Stimulated activated CD8-positive, alpha-beta memory T cell treated with anti-CD3 and anti-CD28 coated beads, Interleukin-15, amount 100 ng/mL, for 1 hour (primary cell): ENCODE measurements around the gene PRDM5.

Experiments used
- DNase-seq: peaks from one replicate; pipeline ENCODE4 v3.0.0-alpha.2; 2020; ENCODE audit warnings: low read depth

Gene PRDM5

DNA sequence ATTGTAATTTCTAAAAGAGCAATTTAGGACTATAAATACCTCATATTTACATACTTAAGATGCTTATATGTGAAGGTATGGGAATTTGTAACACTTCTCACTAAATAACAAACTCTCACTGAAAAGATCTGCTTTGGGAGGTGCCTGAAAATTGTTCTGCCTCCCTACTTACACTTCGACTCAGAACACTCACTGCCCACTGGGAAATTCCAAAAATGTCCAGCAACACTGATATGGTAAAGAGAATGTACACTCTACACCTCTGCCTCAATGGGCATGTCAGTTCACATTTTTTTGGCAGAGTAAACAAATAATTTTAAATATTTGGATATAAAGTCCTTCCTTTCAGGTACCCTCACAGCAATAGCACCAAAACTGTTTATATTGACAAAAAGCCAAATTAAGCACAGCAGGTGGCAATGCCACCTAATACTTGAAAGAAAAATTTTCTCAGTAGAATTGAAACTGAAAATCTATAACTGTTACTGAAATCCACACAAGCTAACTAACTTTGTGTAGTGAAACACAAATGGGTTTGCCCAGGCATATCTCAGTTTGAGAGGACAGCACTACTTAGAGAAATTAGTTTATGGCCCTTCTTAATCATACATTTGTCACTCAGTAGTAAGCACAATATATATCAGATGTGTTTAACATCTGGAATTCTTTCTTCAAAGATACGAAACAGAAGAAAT is 67.1 kb downstream of the PRDM5 start:
- DNase-seq: no peak

DNA sequence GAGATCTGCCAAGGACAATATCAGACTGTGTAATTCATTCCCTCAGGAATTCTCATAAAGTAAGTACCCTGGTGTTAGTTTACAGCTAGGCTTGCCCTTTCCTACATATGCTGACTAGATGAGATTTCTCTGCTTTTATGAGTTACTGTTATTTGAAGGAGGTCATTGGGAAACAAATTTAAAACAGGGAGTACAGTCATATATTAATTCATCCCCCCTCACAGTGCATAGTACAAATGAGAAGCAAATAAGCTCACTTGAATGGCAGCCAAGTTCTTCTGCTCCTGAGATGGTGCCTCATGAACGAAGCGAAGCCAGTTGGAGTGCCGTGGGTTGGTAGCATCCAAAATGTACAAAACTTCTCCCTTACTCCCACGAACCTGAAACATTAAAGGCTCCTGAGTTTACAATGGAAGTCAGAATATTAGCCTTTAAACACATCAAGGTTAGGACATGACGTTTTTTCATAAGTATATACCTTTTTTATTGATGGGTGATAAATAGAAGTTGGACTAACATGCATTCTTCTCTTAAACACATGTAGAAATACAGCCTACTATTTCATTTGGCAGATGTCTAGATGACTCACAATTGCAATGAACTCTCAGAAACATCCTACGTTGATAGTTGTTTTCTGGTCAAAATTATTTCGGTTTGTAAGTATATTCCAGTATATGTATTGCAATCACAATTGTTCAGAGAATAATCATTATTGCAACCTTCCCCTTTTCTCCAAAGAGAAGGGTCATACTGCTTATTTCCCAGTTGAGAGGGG is 69.2 kb downstream of the PRDM5 start:
- no peak for DNase-seq

GRCh38 chr4:120850018-120850599 is 72.4 kb downstream of the PRDM5 start:
- DNase-seq: no peak

DNA sequence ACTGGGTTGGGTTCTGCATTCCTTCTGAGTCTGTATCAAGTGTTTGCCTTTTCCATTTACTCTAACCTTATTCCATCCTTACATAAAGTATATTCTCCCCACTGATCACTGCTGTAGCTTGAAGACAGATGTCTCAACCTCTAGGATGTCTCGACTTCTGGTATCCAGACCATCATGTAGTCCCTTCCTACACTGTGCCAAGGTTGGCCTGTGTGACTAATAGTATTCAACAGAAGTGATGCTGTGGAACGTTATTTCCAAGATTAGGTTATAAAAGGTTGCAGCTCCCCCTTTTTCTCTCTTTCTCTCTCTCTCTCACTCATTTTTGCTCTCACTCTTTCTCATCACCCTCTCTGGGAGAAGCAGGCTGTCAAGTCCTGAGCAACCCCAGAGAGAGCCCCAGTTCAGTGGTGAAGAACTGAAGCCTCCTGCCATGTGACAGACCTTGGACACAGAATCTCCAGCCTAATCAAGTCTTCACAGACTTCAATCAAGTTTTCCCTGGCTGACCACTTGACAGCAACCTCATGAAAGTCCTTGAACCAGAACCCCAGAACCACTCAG is 75.4 kb downstream of the PRDM5 start:
- DNase-seq: no peak

DNA sequence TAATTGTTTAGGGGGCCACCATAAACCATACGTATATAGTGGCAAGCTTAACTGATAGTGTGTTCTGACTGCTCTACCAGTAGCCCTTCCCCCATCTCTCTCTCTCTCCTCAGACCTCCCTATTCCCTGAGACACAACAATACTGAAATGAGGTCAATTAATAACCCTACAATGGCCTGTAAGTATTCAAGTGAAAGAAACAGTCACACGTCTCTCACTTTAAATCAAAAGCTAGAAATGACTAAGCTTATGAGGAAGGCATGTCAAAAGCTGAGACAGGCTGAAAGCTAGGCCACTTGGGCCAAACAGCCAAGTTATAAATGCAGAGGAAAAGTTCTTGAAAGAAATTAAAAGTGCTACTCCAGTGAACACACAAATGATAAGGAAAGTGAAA is 78.0 kb downstream of the PRDM5 start:
- no peak for DNase-seq

DNA sequence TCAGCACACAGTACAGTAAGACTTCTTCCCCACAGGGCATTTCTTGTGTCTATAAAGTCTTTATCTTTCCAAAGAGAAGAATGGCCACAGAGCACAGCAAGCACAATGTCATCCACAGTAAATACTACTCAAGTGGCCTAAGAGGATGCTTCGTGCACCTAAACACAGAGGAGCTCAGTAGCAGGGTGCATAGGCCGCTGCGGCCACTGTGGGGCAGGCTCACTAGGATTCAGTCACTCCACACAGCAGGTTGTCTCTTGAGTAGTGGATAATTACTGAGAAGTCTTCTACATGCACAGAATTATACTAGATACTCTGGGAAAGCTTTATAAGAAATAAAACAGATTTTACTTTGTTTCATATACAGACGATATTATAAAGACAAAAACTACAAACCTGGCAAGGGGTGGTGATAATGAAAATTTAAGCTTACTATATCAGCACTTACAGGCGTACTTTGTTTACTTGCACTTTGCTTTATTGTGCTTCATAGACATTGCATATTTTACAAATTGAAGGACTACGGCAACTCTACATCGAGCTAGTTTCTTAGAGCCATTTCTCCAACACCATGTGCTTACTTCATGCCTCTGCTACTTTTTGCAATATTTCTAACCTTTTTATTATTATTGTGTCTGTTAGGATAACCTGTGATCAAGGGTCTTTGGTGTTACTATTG is 78.5 kb downstream of the PRDM5 start:
- no peak for DNase-seq

DNA sequence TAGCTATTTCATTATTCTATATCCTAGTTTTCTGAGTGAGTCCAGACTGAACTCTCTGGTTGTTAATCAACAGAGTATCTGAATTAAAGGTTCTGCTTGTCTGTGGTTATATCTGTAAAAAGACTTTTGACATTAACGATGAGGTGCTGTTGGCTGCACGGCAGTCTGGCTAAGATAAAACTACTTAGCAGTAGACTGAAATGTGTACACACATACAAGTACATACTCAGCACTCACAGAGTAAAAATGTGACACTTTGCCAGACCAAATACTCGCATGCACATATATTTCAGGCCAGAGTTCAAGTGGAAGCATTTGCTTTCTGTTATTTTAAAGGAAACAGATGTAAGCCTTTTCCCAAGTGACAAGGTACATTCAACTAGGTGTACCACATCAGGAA is 80.5 kb downstream of the PRDM5 start:
- no peak for DNase-seq

DNA sequence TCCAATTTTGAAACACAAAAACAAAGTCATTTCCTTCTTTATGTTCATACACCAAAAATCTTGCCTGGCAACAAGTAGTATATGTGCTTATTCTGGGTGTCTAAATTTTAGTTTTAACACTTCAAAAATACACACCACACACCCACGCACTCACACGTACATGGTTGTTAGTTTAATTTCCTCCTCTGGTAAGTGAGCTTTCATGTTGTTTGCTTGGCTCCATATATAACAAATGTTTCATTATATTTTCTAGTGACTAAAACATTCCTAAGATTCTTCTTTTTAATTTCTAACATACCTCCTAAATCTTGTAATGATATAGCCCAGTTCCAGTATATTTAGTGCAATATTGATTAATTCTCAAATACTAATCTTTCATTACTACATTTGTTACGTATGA is 80.9 kb downstream of the PRDM5 start:
- no peak for DNase-seq

- DNase-seq: no peak
These were observed 82.4 kb downstream of the PRDM5 start for GRCh38 chr4:120839974-120840751.

GRCh38 chr4:120839334-120839973 is 83.1 kb downstream of the PRDM5 start:
- DNase-seq: no peak

DNA sequence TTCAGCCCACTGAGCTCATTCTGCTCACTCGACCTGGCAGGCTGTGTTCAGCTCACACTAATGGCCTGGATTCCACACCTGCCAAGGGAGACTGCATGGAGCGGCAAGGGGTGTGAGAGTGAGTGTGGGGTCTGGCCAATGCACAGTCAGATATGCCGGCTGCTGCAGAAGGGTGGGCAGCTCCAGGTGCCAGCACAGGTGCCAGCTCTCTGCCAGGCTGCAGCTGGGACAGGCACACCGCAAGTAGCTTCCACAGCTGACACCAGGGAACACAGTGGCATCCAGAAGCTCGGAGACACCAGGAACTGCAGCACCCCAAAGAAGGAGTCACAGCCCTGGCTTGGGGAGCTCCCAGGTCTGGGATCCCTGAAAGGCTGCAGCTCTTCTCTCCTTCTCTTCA is 83.7 kb downstream of the PRDM5 start:
- DNase-seq: no peak

- DNase-seq: no peak
These were observed 84.9 kb downstream of the PRDM5 start for GRCh38 chr4:120837656-120838055.

DNA sequence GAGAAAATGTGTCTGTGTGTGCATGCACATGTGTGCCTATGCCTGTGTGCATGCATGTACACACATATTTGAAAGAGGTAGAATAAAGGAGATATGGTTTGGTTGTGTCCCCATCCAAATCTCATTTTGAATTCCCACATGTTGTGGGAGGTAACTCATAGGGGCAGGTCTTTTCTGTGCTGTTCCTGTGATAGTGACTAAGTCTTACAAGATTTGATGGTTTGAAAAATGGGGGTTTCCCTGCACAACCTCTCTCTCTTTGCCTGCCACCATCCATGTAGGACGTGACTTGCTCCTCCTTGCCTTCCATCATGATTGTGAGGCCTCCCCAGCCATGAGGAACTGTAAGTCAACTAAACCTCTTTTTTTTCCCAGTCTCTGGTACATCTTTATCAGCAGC is 87.2 kb downstream of the PRDM5 start:
- DNase-seq: no peak

DNA sequence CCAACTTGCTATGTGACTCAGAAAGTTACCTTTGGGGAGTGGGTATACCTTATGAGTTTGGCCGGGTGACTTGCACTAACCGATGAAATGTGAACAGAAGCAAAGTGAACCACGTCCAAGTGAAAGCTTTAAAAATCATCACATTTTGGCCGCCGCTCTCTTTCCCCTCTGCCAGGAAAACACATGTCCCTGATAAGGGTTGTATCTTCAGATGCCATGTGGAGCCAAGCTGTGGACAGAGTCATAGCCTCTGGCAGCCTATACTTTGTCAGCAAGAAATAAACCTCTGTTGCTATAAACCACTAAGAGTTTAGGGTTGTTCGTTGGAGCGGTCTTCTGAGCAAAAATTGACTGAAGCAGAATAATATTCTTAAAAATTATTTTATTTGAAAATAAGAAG is 92.3 kb downstream of the PRDM5 start:
- no peak for DNase-seq

- no peak for DNase-seq
These were observed 93.3 kb downstream of the PRDM5 start for GRCh38 chr4:120829113-120829831.

GRCh38 chr4:120826853-120827252 is 95.7 kb downstream of the PRDM5 start:
- DNase-seq: no peak

DNA sequence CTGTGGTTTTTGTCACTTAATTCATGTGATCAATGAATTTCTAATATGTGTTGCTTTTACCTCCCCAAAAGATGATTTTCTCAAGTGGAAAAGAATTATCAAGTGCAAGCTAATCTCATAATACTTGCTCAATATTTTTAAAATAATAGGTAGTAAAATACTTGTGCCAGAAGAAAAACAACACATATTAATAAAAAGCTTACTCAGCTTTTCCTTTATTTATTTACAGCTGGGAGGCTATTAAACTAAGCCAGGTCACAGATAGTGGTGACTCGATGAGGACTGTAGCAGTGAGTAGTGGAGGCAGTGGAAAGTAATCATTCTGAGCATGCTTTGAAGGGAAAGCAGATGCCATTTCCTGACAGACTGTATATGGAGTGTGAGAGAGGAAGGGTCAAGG is 96.1 kb downstream of the PRDM5 start:
- DNase-seq: no peak

GRCh38 chr4:120824946-120825345 is 97.6 kb downstream of the PRDM5 start:
- DNase-seq: no peak

DNA sequence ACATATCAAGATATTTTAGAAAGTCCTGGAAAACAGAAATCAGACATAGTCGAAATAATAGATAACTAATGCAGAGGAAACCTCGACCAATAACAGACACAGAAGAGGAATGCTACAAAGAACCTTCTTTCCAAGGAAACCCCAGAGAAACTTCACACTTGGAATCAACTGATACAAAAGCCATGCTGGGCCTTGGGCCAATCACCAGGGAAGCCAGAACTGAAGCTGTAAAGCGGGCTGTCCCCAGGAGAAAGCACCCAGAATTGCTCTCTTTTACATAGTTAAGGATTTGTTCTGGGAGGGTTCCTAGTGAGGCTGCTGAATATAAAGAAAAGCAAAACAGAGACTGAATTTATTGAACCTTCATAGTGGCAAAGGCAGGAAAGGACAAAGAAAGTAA is 100.5 kb downstream of the PRDM5 start:
- DNase-seq: no peak

- DNase-seq: no peak
These were observed 101.5 kb downstream of the PRDM5 start for GRCh38 chr4:120821029-120821428.
